Liver (tissue), 9 donors: Measurements from ENCODE around the gene SELENOK. TPM values are rescaled to one million over a fixed set of nuclear protein-coding genes. Genes with fewer than 3 reads are reported as not detected.

Experiments used
- DNase-seq: peaks from one replicate; pipeline ENCODE4 v3.0.0-alpha.2; 2017; ENCODE audit warnings: low spot score
- H3K27ac ChIP-seq, 2 donors: one replicate each; pipeline ENCODE4 v1.7.0; 2013; ENCODE audit warnings: inconsistent platforms in 2 of 2, low read length in 2 of 2, control low read depth in 1 of 2, low read depth in 1 of 2, mild to moderate bottlenecking in 1 of 2
- H3K27me3 ChIP-seq, 4 donors: one replicate each; pipeline versions ENCODE4 v1.6.1 to v1.7.0; 2013; ENCODE audit warnings: low read length in 3 of 4, inconsistent platforms in 1 of 4, mild to moderate bottlenecking in 1 of 4, moderate library complexity in 1 of 4; ENCODE audit not compliant: control insufficient read depth in 4 of 4, insufficient read depth in 4 of 4
- H3K36me3 ChIP-seq, 4 donors: one replicate each; pipeline versions ENCODE4 v1.6.1 to v1.7.0; 2013; ENCODE audit warnings: low read length in 3 of 4, mild to moderate bottlenecking in 3 of 4, low read depth in 1 of 4, moderate library complexity in 1 of 4; ENCODE audit not compliant: control insufficient read depth in 4 of 4, insufficient read depth in 3 of 4
- H3K4me1 ChIP-seq, 4 donors: one replicate each; pipeline versions ENCODE4 v1.6.1 to v1.7.0; 2013; ENCODE audit warnings: low read length in 3 of 4, mild to moderate bottlenecking in 3 of 4, moderate library complexity in 1 of 4; ENCODE audit not compliant: control insufficient read depth in 4 of 4, insufficient read depth in 4 of 4
- H3K4me3 ChIP-seq, 3 donors: one replicate each; pipeline versions ENCODE4 v1.6.1 to v1.7.0; 2013; ENCODE audit warnings: low read length in 3 of 3, control low read depth in 1 of 3, low read depth in 1 of 3, mild to moderate bottlenecking in 1 of 3
- H3K9ac ChIP-seq, 2 donors: one replicate each; pipeline ENCODE4 v1.7.0; 2013; ENCODE audit warnings: low read length in 2 of 2, mild to moderate bottlenecking in 2 of 2, moderate library complexity in 2 of 2, control low read depth in 1 of 2, low read depth in 1 of 2
- H3K9me3 ChIP-seq, 4 donors: one replicate each; pipeline versions ENCODE4 v1.6.1 to v1.7.0; 2013; ENCODE audit warnings: low read length in 3 of 4; ENCODE audit not compliant: control insufficient read depth in 4 of 4
- EGR1 ChIP-seq, 2 donors: IDR thresholded peaks; 2 replicates each; pipeline ENCODE4 v1.6.1; 2016 to 2018; ENCODE audit warnings: antibody characterized with exemption in 2 of 2, low read depth in 2 of 2
- FOXA1 ChIP-seq: IDR thresholded peaks from 2 replicates; pipeline ENCODE4 v1.6.1; 2016; ENCODE audit warnings: antibody characterized with exemption
- FOXA2 ChIP-seq: IDR thresholded peaks from 2 replicates; pipeline ENCODE4 v1.6.1; 2016; ENCODE audit warnings: antibody characterized with exemption
- GABPA ChIP-seq, 2 donors: IDR thresholded peaks in 1 of 2; conservative IDR thresholded peaks in 1 of 2; 2 replicates each; pipeline ENCODE4 v1.6.1; 2016; ENCODE audit warnings: antibody characterized with exemption in 2 of 2, mild to moderate bottlenecking in 1 of 2, moderate library complexity in 1 of 2
- HNF4A ChIP-seq, 2 donors: conservative IDR thresholded peaks; 2 replicates each; pipeline ENCODE4 v1.6.1; 2016; ENCODE audit warnings: antibody characterized with exemption in 2 of 2, mild to moderate bottlenecking in 2 of 2
- HNF4G ChIP-seq: IDR thresholded peaks from 2 replicates; pipeline ENCODE4 v1.6.1; 2016; ENCODE audit warnings: antibody characterized with exemption
- JUND ChIP-seq, 2 donors: IDR thresholded peaks; 2 replicates each; pipeline ENCODE4 v1.6.1; 2016; ENCODE audit warnings: antibody characterized with exemption in 2 of 2
- NR2F2 ChIP-seq: IDR thresholded peaks from 2 replicates; pipeline ENCODE4 v1.6.1; 2016; ENCODE audit warnings: antibody characterized with exemption
- RAD21 ChIP-seq, 2 donors: IDR thresholded peaks; 2 replicates each; pipeline ENCODE4 v1.6.1; 2016; ENCODE audit warnings: antibody characterized with exemption in 2 of 2, mild to moderate bottlenecking in 2 of 2
- RXRA ChIP-seq, 2 donors: IDR thresholded peaks; 2 replicates each; pipeline ENCODE4 v1.6.1; 2017 to 2018; ENCODE audit warnings: antibody characterized with exemption in 2 of 2, mild to moderate bottlenecking in 1 of 2
- SP1 ChIP-seq: IDR thresholded peaks from 2 replicates; pipeline ENCODE4 v1.6.1; 2018; ENCODE audit warnings: antibody characterized with exemption, mild to moderate bottlenecking
- TAF1 ChIP-seq: conservative IDR thresholded peaks from 2 replicates; pipeline ENCODE4 v1.6.1; 2016; ENCODE audit warnings: antibody characterized with exemption, mild to moderate bottlenecking
- YY1 ChIP-seq: IDR thresholded peaks from 2 replicates; pipeline ENCODE4 v1.6.1; 2016; ENCODE audit warnings: antibody characterized with exemption, mild to moderate bottlenecking
- WGBS: extraction: QIAGEN DNeasy Blood & Tissue Kit; methylation state at CpG from one replicate; pipeline ENCODE4 v1.1.7; 2013; 5-methylcytosine and 5-hydroxymethylcytosine counted together
- polyA plus RNA-seq, 2 donors: library from polyadenylated mRNA; stranded (reverse) in 1 of 2; unstranded in 1 of 2; fragments of 200-250 nt in 1 of 2; fragments of >200 nt in 1 of 2; fragmentation: Nextera tagmentation in 1 of 2; extraction: Ambion mirVana in 1 of 2; gene quantifications; one replicate each; pipeline versions ENCODE4 v1.2.1 to v1.2.3, GENCODE V29; 2013 to 2015
- total RNA-seq, 2 donors: library from RNA; depleted of rRNA; stranded (reverse); fragments of >200 nt; gene quantifications; one replicate each; pipeline ENCODE4 v1.2.3, GENCODE V29; 2014
- TF ChIP-seq, protein P1 (sequence below): IDR thresholded peaks from 2 replicates; pipeline ENCODE4 v1.6.1; 2016; ENCODE audit warnings: antibody characterized with exemption
- TF ChIP-seq, protein P2 (sequence below): IDR thresholded peaks from 2 replicates; pipeline ENCODE4 v1.6.1; 2016; ENCODE audit warnings: antibody characterized with exemption
- TF ChIP-seq, protein P3 (sequence below): IDR thresholded peaks from 2 replicates; pipeline ENCODE4 v1.6.1; 2016; ENCODE audit warnings: antibody characterized with exemption, mild to moderate bottlenecking
- TF ChIP-seq, protein P4 (sequence below): fragments of 150-350 bp; IDR thresholded peaks from 2 replicates; pipeline ENCODE4 v1.5.1; 2017; ENCODE audit warnings: improper control_type of control experiment, low read depth, low read length; ENCODE audit not compliant: missing input control
- TF ChIP-seq, protein P5 (sequence below): IDR thresholded peaks from 2 replicates; pipeline ENCODE4 v1.6.1; 2016; ENCODE audit warnings: antibody characterized with exemption
- donor health status: healthy.
- donor health status: healthy.
- donor health status: healthy.
- donor health status: healthy.
- donor health status: healthy.

SELENOK gene
- total and polyA plus RNA-seq, 4 donors = 24.9 to 80.2 (median 38.8) TPM

DNA sequence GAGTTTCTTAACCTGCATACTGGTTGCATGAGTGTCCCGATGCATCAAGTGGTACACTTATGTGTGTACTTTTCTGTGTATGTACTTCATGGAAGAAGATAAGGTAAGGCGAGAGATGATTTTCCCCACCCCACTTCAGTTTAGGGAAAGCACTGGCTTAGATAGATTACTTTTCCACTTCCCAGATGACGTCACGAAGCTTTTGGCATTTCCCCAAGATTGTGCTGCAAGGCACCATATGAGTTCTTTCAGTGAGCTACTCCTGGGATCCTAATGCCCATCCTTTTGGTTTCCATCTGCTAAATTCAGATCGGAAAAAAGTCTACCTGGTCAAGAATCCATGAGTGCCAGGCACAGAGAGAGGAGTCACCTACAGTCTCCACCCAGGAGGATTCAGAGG is 40.8 kb downstream of the SELENOK start:
- Histone ChIP-seq H3K27me3 (no peaks in the 10 kb centered on the region), H3K9me3 (no peaks in the 10 kb centered on the region), H3K36me3 (peaks cover 0 to 4% (median 2%) of the 10 kb centered on the region in 4 donors), H3K4me3 (no peak overlapping the region), H3K9ac (no peak overlapping the region), H3K27ac (no peak overlapping the region), H3K4me1 (peaks cover 1 to 9% (median 4%) of the 10 kb centered on the region in 4 donors)
- 70% methylated on average over 5 of the region's 5 CpGs for WGBS
- TF ChIP-seq GABPA (IDR thresholded peaks at IDR 0.05 in 1 of 2, conservative IDR thresholded peaks at IDR 0.05 in 1 of 2) = no peak
- TF ChIP-seq, protein P1, sequence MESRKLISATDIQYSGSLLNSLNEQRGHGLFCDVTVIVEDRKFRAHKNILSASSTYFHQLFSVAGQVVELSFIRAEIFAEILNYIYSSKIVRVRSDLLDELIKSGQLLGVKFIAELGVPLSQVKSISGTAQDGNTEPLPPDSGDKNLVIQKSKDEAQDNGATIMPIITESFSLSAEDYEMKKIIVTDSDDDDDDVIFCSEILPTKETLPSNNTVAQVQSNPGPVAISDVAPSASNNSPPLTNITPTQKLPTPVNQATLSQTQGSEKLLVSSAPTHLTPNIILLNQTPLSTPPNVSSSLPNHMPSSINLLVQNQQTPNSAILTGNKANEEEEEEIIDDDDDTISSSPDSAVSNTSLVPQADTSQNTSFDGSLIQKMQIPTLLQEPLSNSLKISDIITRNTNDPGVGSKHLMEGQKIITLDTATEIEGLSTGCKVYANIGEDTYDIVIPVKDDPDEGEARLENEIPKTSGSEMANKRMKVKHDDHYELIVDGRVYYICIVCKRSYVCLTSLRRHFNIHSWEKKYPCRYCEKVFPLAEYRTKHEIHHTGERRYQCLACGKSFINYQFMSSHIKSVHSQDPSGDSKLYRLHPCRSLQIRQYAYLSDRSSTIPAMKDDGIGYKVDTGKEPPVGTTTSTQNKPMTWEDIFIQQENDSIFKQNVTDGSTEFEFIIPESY = no peak
- no peak for TF ChIP-seq EGR1 (IDR thresholded peaks at IDR 0.05; ENCODE audit: low read depth in 2 of 2)
- no peak for TF ChIP-seq NR2F2
- TF ChIP-seq FOXA2 = no peak
- TF ChIP-seq RXRA (IDR thresholded peaks at IDR 0.05) = no peak
- no peak for TF ChIP-seq TAF1
- TF ChIP-seq, protein P2, sequence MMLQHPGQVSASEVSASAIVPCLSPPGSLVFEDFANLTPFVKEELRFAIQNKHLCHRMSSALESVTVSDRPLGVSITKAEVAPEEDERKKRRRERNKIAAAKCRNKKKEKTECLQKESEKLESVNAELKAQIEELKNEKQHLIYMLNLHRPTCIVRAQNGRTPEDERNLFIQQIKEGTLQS = no peak
- TF ChIP-seq HNF4A (conservative IDR thresholded peaks at IDR 0.05) = no peak
- no peak for DNase-seq

DNA sequence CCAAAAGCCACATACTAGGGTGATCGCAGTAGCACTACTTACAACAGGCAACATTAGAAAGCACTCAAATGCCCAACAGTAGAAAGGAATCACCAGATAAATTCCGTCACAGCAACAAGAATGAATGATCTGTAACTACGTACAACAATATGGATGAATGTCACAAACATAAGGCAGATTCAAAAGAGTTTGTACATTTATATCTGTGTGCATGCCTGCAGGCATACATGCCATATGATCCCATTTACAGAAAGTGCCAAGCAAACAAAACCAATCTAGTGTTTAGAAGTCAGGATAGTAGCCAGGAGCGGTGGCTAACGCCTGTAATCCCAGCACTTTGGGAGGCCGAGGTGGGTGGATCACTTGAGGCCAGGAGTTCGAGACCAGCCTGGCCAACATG is 41.7 kb downstream of the SELENOK start:
- Histone ChIP-seq H3K27me3 (no peaks in the 10 kb centered on the region), H3K36me3 (peaks cover 0 to 4% (median 0%) of the 10 kb centered on the region in 4 donors), H3K4me3 (no peak overlapping the region), H3K4me1 (peaks cover 1 to 14% (median 4%) of the 10 kb centered on the region in 4 donors), H3K9ac (no peak overlapping the region), H3K27ac (no peak overlapping the region), H3K9me3 (no peaks in the 10 kb centered on the region)
- no peak for DNase-seq
- WGBS = 94% methylated on average over 7 of the region's 7 CpGs
- TF ChIP-seq YY1 = no peak
- no peak for TF ChIP-seq EGR1 (IDR thresholded peaks at IDR 0.05; ENCODE audit: low read depth in 2 of 2)
- TF ChIP-seq JUND (IDR thresholded peaks at IDR 0.05) = no peak
- TF ChIP-seq, protein P1 = no peak
- no peak for TF ChIP-seq FOXA2
- TF ChIP-seq NR2F2 = no peak
- TF ChIP-seq HNF4G = no peak
- TF ChIP-seq RXRA (IDR thresholded peaks at IDR 0.05) = no peak
- TF ChIP-seq, protein P3, sequence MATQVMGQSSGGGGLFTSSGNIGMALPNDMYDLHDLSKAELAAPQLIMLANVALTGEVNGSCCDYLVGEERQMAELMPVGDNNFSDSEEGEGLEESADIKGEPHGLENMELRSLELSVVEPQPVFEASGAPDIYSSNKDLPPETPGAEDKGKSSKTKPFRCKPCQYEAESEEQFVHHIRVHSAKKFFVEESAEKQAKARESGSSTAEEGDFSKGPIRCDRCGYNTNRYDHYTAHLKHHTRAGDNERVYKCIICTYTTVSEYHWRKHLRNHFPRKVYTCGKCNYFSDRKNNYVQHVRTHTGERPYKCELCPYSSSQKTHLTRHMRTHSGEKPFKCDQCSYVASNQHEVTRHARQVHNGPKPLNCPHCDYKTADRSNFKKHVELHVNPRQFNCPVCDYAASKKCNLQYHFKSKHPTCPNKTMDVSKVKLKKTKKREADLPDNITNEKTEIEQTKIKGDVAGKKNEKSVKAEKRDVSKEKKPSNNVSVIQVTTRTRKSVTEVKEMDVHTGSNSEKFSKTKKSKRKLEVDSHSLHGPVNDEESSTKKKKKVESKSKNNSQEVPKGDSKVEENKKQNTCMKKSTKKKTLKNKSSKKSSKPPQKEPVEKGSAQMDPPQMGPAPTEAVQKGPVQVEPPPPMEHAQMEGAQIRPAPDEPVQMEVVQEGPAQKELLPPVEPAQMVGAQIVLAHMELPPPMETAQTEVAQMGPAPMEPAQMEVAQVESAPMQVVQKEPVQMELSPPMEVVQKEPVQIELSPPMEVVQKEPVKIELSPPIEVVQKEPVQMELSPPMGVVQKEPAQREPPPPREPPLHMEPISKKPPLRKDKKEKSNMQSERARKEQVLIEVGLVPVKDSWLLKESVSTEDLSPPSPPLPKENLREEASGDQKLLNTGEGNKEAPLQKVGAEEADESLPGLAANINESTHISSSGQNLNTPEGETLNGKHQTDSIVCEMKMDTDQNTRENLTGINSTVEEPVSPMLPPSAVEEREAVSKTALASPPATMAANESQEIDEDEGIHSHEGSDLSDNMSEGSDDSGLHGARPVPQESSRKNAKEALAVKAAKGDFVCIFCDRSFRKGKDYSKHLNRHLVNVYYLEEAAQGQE = no peak
- TF ChIP-seq HNF4A (conservative IDR thresholded peaks at IDR 0.05) = no peak
- TF ChIP-seq, protein P2 = no peak
- TF ChIP-seq FOXA1 = no peak
- TF ChIP-seq TAF1 = no peak
- TF ChIP-seq, protein P4, sequence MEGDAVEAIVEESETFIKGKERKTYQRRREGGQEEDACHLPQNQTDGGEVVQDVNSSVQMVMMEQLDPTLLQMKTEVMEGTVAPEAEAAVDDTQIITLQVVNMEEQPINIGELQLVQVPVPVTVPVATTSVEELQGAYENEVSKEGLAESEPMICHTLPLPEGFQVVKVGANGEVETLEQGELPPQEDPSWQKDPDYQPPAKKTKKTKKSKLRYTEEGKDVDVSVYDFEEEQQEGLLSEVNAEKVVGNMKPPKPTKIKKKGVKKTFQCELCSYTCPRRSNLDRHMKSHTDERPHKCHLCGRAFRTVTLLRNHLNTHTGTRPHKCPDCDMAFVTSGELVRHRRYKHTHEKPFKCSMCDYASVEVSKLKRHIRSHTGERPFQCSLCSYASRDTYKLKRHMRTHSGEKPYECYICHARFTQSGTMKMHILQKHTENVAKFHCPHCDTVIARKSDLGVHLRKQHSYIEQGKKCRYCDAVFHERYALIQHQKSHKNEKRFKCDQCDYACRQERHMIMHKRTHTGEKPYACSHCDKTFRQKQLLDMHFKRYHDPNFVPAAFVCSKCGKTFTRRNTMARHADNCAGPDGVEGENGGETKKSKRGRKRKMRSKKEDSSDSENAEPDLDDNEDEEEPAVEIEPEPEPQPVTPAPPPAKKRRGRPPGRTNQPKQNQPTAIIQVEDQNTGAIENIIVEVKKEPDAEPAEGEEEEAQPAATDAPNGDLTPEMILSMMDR = no peak
- no peak for TF ChIP-seq SP1
- TF ChIP-seq RAD21 (IDR thresholded peaks at IDR 0.05) = no peak
- TF ChIP-seq, protein P5, sequence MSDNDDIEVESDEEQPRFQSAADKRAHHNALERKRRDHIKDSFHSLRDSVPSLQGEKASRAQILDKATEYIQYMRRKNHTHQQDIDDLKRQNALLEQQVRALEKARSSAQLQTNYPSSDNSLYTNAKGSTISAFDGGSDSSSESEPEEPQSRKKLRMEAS = no peak
- TF ChIP-seq GABPA (IDR thresholded peaks at IDR 0.05 in 1 of 2, conservative IDR thresholded peaks at IDR 0.05 in 1 of 2) = no peak
